ENCODE results near the gene KIF1A.
"Not testable (repeated sequence)": the region's sequence is repeated elsewhere in the genome, so short reads cannot be mapped to it uniquely, and the experiment has no call there.

The KIF1A gene

GRCh38 chr2:240708457-240708856 lies 111.6 kb downstream of the KIF1A start:
- Histone ChIP-seq H3K4me1 (ENCODE audit: control insufficient read depth, insufficient read depth, low read length) (no peaks in the 10 kb centered on the region), H3K27me3 (ENCODE audit: control insufficient read depth, insufficient read depth, low read length) (peaks cover 2% of the 10 kb centered on the region), H3K9me3 (ENCODE audit: control insufficient read depth, low read length) (no peaks in the 10 kb centered on the region), H3K9ac (ENCODE audit: low read length) (no peak overlapping the region), H3K36me3 (ENCODE audit: control insufficient read depth, insufficient read depth, low read length) (no peaks in the 10 kb centered on the region), H3K4me3 (ENCODE audit: low read length) (no peak overlapping the region)

DNA sequence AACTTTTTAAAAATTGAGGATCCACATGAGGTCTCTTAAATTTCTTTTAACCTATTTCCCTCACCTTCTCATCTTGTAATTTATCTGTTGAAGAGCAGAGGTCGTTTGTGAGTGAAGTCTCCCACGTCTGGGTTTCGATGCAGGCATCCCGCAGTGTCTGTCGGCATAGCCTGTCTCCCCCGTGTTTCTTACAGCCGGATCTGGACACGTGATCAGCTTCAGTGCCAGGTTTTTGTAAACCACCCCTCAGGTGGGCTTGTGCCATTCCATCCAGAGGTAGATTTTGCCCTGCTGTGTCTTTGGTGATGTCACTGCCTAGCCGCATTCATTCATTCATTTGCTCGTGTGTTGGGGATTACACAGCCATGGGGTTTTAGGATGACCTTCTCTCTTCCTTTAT lies 112.2 kb downstream of the KIF1A start:
- no peak overlapping the region for H3K4me3 ChIP-seq (ENCODE audit: low read length)
- H3K36me3 ChIP-seq (ENCODE audit: control insufficient read depth, insufficient read depth, low read length), result no peaks in the 10 kb centered on the region
- peaks cover 8% of the 10 kb centered on the region for H3K27me3 ChIP-seq (ENCODE audit: control insufficient read depth, insufficient read depth, low read length)
- no peak overlapping the region for H3K9ac ChIP-seq (ENCODE audit: low read length)
- H3K4me1 ChIP-seq (ENCODE audit: control insufficient read depth, insufficient read depth, low read length), result no peaks in the 10 kb centered on the region
- H3K9me3 ChIP-seq (ENCODE audit: control insufficient read depth, low read length), result no peaks in the 10 kb centered on the region

DNA sequence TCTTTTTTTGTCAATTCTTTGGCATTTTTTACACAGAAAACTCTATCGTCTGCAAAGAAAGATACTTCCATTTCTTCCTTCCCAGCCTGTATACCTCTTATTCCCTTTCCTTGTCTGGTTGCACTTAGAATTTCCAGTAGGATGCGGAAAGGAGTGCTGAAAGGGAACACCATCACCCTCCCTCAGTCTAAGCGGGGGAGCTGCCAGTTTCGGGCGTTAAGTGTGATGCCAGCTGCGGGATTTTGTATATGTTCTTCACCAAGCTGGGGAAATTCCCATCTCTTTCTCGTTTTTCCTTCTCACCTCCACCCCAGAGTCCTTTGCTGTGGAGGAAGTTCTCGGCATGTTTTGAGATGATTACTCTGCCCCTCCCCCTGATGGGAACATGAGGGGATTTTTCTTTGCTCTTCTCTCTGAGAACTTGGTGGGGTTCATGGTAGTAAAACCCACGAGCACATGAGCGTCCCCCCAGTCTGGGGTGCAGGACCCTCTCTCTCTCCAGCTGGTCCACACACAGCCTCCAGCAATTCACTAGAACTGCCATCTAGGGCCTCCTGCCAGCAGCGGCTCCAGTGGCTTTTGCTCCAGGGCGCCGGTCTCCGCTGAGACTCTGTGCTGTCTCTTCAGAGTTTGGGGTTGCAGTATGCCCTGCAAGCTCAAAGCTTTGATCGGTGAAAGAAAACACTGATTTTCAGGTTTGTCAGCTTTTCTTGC lies 112.8 kb downstream of the KIF1A start:
- Histone ChIP-seq H3K9ac (ENCODE audit: low read length) (no peak overlapping the region), H3K27me3 (ENCODE audit: control insufficient read depth, insufficient read depth, low read length) (peaks cover 8% of the 10 kb centered on the region), H3K4me3 (ENCODE audit: low read length) (no peak overlapping the region), H3K36me3 (ENCODE audit: control insufficient read depth, insufficient read depth, low read length) (no peaks in the 10 kb centered on the region), H3K9me3 (ENCODE audit: control insufficient read depth, low read length) (no peaks in the 10 kb centered on the region), H3K4me1 (ENCODE audit: control insufficient read depth, insufficient read depth, low read length) (no peaks in the 10 kb centered on the region)

DNA sequence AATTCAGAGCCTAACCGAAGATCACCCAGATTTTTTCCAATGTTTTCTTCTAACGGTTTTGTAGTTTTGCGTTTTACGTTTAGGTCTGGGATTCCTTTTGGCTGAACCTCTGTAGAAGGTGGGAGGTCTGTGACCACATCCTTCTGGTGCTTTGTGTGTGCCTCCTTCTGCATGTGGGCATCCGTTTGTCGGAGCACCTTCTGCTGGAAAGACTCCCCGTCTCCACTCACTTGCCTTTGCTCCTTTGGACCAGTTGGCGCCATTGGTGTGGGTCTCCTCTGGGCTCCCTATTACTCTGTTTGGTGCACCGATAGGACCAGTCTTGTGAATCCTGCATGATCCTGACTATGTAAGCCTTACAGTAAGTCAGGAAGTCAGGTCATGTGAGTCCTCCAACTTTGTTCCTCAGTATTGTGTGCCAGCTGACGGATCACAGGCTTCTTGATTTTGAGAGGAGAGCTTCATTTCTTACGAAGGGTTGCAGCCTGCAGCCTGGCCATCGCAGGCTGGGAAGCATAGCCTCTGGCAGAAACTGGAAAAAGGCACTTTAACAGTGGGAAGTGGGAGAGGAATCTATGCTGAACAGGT lies 114.7 kb downstream of the KIF1A start:
- H3K9ac ChIP-seq (ENCODE audit: low read length), result no peak overlapping the region
- H3K36me3 ChIP-seq (ENCODE audit: control insufficient read depth, insufficient read depth, low read length), result no peaks in the 10 kb centered on the region
- no peaks in the 10 kb centered on the region for H3K4me1 ChIP-seq (ENCODE audit: control insufficient read depth, insufficient read depth, low read length)
- H3K9me3 ChIP-seq (ENCODE audit: control insufficient read depth, low read length), result no peaks in the 10 kb centered on the region
- no peak overlapping the region for H3K4me3 ChIP-seq (ENCODE audit: low read length)
- H3K27me3 ChIP-seq (ENCODE audit: control insufficient read depth, insufficient read depth, low read length), result peaks cover 8% of the 10 kb centered on the region

- Histone ChIP-seq H3K9ac (ENCODE audit: low read length) (no peak overlapping the region), H3K27me3 (ENCODE audit: control insufficient read depth, insufficient read depth, low read length) (peaks cover 8% of the 10 kb centered on the region), H3K9me3 (ENCODE audit: control insufficient read depth, low read length) (no peaks in the 10 kb centered on the region), H3K36me3 (ENCODE audit: control insufficient read depth, insufficient read depth, low read length) (no peaks in the 10 kb centered on the region), H3K4me1 (ENCODE audit: control insufficient read depth, insufficient read depth, low read length) (no peaks in the 10 kb centered on the region), H3K4me3 (ENCODE audit: low read length) (no peak overlapping the region)
Measured at GRCh38 chr2:240704651-240705050, 115.4 kb downstream of the KIF1A start.

DNA sequence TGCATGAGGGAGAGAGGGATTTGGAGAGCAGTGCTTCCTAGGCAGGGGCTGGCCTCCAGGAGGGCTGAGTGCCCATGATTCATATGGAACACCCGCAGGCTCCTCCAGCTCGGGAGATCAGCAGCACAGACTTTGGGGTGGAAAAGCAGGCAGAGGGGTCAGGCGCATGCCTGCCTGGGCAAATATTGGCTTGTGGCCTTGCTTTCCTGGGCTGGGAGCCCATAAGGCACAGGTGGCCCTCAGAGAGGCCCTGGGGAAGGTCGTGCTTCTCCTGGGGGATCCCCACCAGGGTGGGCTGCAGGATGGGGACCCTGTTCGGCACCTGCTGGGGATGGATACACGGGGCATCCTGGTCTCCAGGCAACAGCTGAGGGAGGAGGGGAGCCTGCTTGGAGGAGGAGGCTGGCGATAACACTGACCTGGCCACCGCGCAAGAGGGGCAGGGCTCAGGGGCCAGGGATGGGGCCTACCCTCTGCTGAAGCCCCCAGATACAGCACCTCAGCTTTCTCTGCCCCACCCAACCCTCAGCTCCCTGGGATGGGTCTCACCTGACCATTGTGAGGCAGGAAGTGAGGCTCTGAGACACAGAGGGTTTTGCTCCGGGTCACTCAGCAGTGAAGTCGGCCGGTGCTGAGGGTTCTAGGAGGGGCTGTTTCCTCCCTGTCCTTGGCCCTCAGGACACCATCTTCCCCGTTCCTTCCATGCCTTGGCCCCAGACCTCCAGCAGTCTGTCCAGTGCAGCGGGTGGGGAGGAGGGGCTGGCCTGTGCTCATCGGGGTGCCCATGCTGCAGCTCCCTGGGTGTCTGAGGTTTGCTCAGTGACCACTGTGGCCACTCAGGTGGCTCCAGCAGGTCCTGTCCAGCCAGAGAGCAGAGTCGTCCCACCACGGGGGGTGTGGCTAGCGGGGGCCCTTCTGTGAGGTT lies 116.3 kb downstream of the KIF1A start:
- Histone ChIP-seq H3K4me3 (ENCODE audit: low read length) (no peak overlapping the region), H3K9ac (ENCODE audit: low read length) (no peak overlapping the region), H3K4me1 (ENCODE audit: control insufficient read depth, insufficient read depth, low read length) (no peaks in the 10 kb centered on the region), H3K36me3 (ENCODE audit: control insufficient read depth, insufficient read depth, low read length) (no peaks in the 10 kb centered on the region), H3K27me3 (ENCODE audit: control insufficient read depth, insufficient read depth, low read length) (peaks cover 8% of the 10 kb centered on the region), H3K9me3 (ENCODE audit: control insufficient read depth, low read length) (no peaks in the 10 kb centered on the region)

GRCh38 chr2:240702640-240703011 lies 117.4 kb downstream of the KIF1A start:
- H3K4me1 ChIP-seq (ENCODE audit: control insufficient read depth, insufficient read depth, low read length), result no peaks in the 10 kb centered on the region
- H3K36me3 ChIP-seq (ENCODE audit: control insufficient read depth, insufficient read depth, low read length), result no peaks in the 10 kb centered on the region
- no peak overlapping the region for H3K4me3 ChIP-seq (ENCODE audit: low read length)
- peaks cover 8% of the 10 kb centered on the region for H3K27me3 ChIP-seq (ENCODE audit: control insufficient read depth, insufficient read depth, low read length)
- H3K9me3 ChIP-seq (ENCODE audit: control insufficient read depth, low read length), result no peaks in the 10 kb centered on the region
- no peak overlapping the region for H3K9ac ChIP-seq (ENCODE audit: low read length)

DNA sequence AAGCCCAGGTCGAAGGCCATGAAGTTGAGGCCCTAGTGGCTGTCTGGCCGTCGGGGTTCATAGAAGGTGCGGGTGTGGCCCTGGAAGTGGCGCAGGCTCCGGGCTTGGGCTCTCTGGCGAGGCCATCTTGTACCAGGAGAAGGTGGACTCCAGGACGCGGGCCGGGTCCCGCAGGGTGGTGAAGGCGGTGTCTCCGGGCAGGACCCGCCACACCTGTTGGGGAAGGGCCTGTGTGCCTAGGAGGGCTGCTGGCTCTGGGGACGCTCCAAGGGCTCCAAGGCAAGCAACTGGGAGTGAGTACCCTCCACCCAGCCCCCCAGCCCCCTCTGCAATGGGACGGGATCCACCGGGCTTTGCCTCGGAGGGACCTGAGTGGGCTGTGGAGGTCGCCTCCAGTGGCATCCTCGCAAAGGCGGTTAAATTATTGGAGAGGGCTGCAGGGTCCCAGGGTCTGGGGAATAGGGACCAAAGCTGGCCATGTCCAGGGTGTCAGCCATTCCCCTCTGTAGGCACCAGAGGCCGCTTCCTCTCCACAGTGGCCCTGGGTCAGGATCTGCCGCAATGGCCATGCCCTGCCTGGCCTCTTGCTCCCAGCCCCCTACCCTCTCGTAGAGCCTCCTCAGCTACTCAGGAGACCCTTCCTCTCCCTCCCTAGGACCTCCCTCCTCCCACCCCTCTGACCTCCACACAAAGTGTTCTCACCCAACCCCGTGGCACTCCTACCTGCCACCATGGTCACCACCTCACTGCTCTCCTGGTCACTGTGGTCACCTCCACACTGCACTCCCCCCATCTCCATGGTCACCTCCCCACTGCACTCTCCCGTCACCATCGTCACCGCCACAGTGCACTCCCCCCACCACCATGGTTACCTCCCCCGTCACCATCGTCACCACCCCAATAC lies 118.0 kb downstream of the KIF1A start:
- H3K4me3 ChIP-seq (ENCODE audit: low read length), result no peak overlapping the region
- H3K36me3 ChIP-seq (ENCODE audit: control insufficient read depth, insufficient read depth, low read length), result no peaks in the 10 kb centered on the region
- peaks cover 8% of the 10 kb centered on the region for H3K27me3 ChIP-seq (ENCODE audit: control insufficient read depth, insufficient read depth, low read length)
- no peak overlapping the region for H3K9ac ChIP-seq (ENCODE audit: low read length)
- H3K4me1 ChIP-seq (ENCODE audit: control insufficient read depth, insufficient read depth, low read length), result no peaks in the 10 kb centered on the region
- no peaks in the 10 kb centered on the region for H3K9me3 ChIP-seq (ENCODE audit: control insufficient read depth, low read length)

GRCh38 chr2:240701091-240701735 lies 118.8 kb downstream of the KIF1A start:
- no peaks in the 10 kb centered on the region for H3K9me3 ChIP-seq (ENCODE audit: control insufficient read depth, low read length)
- no peak overlapping the region for H3K4me3 ChIP-seq (ENCODE audit: low read length)
- no peaks in the 10 kb centered on the region for H3K4me1 ChIP-seq (ENCODE audit: control insufficient read depth, insufficient read depth, low read length)
- H3K27me3 ChIP-seq (ENCODE audit: control insufficient read depth, insufficient read depth, low read length), result peaks cover 8% of the 10 kb centered on the region
- H3K36me3 ChIP-seq (ENCODE audit: control insufficient read depth, insufficient read depth, low read length), result no peaks in the 10 kb centered on the region
- no peak overlapping the region for H3K9ac ChIP-seq (ENCODE audit: low read length)

DNA sequence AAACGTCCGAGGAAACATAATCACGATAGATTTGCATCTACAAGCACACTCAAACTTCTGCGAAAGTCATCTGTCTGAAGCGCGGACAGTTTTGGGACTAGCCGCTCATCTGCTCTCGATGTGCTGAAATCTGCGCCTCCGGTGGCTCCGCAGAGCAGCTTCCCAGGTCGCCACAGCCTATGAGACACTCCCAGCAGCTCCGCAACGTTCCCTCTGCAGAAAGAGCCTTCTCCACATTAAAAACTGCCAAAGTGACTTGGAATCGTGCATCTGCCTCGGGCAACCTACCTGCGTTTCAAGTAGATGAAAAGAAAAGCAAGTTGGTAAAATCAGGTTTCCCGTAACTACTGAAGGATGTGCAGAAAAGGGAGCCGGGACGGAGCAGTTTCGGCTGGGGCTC lies 119.4 kb downstream of the KIF1A start:
- H3K9ac ChIP-seq (ENCODE audit: low read length); H3K4me3 ChIP-seq (ENCODE audit: low read length); H3K27me3 ChIP-seq (ENCODE audit: control insufficient read depth, insufficient read depth, low read length): not testable (repeated sequence)

DNA sequence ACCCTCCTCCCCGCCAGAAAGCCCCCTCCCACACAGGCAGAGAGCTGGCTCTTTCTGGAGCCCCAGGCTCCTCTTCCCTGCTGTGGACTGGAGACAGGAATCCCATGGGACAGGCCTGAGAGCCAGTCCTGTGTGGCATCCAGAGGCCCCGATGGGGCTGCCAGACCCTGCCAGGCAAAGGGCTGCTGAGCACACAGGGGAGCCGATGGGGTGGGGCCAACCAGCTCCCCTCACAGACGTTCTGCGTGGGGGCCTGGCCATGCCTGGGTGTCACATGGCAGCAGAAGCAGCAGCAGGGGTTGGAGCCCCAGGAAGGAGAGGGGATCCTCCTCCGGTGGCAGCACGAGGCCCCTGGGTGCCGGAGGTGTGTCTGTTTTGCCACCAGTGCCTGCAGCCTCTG lies 120.2 kb downstream of the KIF1A start:
- H3K9ac ChIP-seq (ENCODE audit: low read length); H3K9me3 ChIP-seq (ENCODE audit: control insufficient read depth, low read length): not testable (repeated sequence)

More for the DNA sequence above, 119.4 kb downstream of the KIF1A start:
- not testable (repeated sequence) for H3K36me3 ChIP-seq (ENCODE audit: control insufficient read depth, insufficient read depth, low read length); H3K4me1 ChIP-seq (ENCODE audit: control insufficient read depth, insufficient read depth, low read length); H3K9me3 ChIP-seq (ENCODE audit: control insufficient read depth, low read length)

More for the DNA sequence above, 120.2 kb downstream of the KIF1A start:
- not testable (repeated sequence) for H3K4me3 ChIP-seq (ENCODE audit: low read length); H3K27me3 ChIP-seq (ENCODE audit: control insufficient read depth, insufficient read depth, low read length); H3K4me1 ChIP-seq (ENCODE audit: control insufficient read depth, insufficient read depth, low read length); H3K36me3 ChIP-seq (ENCODE audit: control insufficient read depth, insufficient read depth, low read length)
